Measurements from ENCODE around the gene DSG4. TPM values are rescaled to one million over a fixed set of nuclear protein-coding genes. Genes with fewer than 3 reads are reported as not detected.

DSG4 gene
- total and polyA plus RNA-seq, 2 of the 4 experiments (the other 2 are of a cell fraction) = not detected

- POLR2A ChIA-PET (ENCODE audit: unreplicated experiment) = no interaction called here
- H4K91ac ChIP-seq (ENCODE audit: insufficient read depth, low read depth, low read length) = no peak overlapping the region
- WGBS, 2 experiments (ENCODE audit: extremely low coverage in 2 of 2, insufficient read length in 1 of 2) = no CpG with 5 or more reads among the region's 4 CpGs
- no peaks in the 10 kb centered on the region for H3K27me3 ChIP-seq (ENCODE audit: control insufficient read depth, insufficient read depth, low read length)
- CTCF ChIA-PET = no interaction called here
- H2BK120ac ChIP-seq (ENCODE audit: low read depth, low read length) = no peak overlapping the region
- no peak overlapping the region for H4K5ac ChIP-seq (ENCODE audit: low read depth, low read length)
- no peaks in the 10 kb centered on the region for H3K9me1 ChIP-seq (ENCODE audit: insufficient read depth, low read length)
- H3K79me1 ChIP-seq (ENCODE audit: low read depth in 1 of 2, low read length in 2 of 2) = no peaks in the 10 kb centered on the region
- H3K4me1 ChIP-seq (ENCODE audit: control insufficient read depth, insufficient read depth, low read length) = no peaks in the 10 kb centered on the region
- H3K4ac ChIP-seq (ENCODE audit: low read depth, low read length) = no peak overlapping the region
- no peak overlapping the region for H3K18ac ChIP-seq (ENCODE audit: low read depth, low read length)
- no peak overlapping the region for H3K4me3 ChIP-seq (ENCODE audit: insufficient read depth, low read depth, low read length)
- H3K56ac ChIP-seq (ENCODE audit: extremely low read depth, insufficient read depth, low read length) = no peak overlapping the region
- H2AK9ac ChIP-seq (replicated peaks; ENCODE audit: low read depth, low read length, poor library complexity) = no peak overlapping the region
- no peak overlapping the region for H2AFZ ChIP-seq (replicated peaks; ENCODE audit: low read length, poor library complexity)
- H2BK20ac ChIP-seq (ENCODE audit: low read depth, low read length) = no peak overlapping the region
- H3K36me3 ChIP-seq (ENCODE audit: control insufficient read depth, insufficient read depth, low read length) = no peaks in the 10 kb centered on the region
- no peak for TF ChIP-seq NFE2L2 (IDR thresholded peaks at IDR 0.05; ENCODE audit: low read depth, low read length)
- no peak for TF ChIP-seq SMC3 (IDR thresholded peaks at IDR 0.05; ENCODE audit: low read depth, low read length)
- H3K9ac ChIP-seq (ENCODE audit: low read depth, low read length) = no peak overlapping the region
- dilution Hi-C loops (cut with HindIII; ENCODE audit: low sequenced_read_pairs, unreplicated experiment) (no loop called here), in situ Hi-C loops (cut with MboI; ENCODE audit: low sequenced_read_pairs) (no loop called here), intact Hi-C loops (cut with micrococcal nuclease) (no loop called here)
- H3K4me2 ChIP-seq (ENCODE audit: low read depth, low read length) = no peak overlapping the region
- H3K9me3 ChIP-seq (ENCODE audit: control insufficient read depth, insufficient read depth, low read length) = no peaks in the 10 kb centered on the region
- no peak overlapping the region for H2AK5ac ChIP-seq (ENCODE audit: low read depth, low read length)
- no TSS peak for BruUV-seq (replicated peaks)
- H4K8ac ChIP-seq (ENCODE audit: low read depth in 2 of 2, low read length in 2 of 2) = no peak overlapping the region
- no peak for ATAC-seq (ENCODE audit: low read depth)
- no peak overlapping the region for H3K27ac ChIP-seq (ENCODE audit: insufficient read depth, low read length)
- no peak overlapping the region for H3K23ac ChIP-seq (ENCODE audit: low read depth, low read length)
- H3K14ac ChIP-seq (replicated peaks; ENCODE audit: low read depth, low read length) = no peak overlapping the region
- DNase-seq = no peak
- H2BK5ac ChIP-seq (ENCODE audit: low read depth, low read length, poor library complexity, severe bottlenecking) = no peak overlapping the region
- H4K20me1 ChIP-seq (ENCODE audit: insufficient read depth, low read length) = no peaks in the 10 kb centered on the region
- H2BK15ac ChIP-seq (ENCODE audit: low read depth, low read length) = no peak overlapping the region
Observed at GRCh38 chr18:31373641-31374040, 2.9 kb upstream of the DSG4 start.
